Neural cell (in vitro differentiated cells): ENCODE data around the gene PARK7. TPM values are rescaled to one million over a fixed set of nuclear protein-coding genes. Genes with fewer than 3 reads are reported as not detected.

Experiments used
- H2AFZ ChIP-seq: fragments of 200-600, 300-800 bp; sonication (generic), shearing (Covaris generic); 2 replicates; pipeline ENCODE4 v1.6.0; 2014; ENCODE audit warnings: low read depth, mild to moderate bottlenecking, antibody characterized with exemption, low read length, moderate library complexity
- H3F3A ChIP-seq: fragments of 200-600 bp; shearing (Covaris generic); 2 replicates; pipeline ENCODE4 v1.6.1; 2016; ENCODE audit warnings: mild to moderate bottlenecking, moderate library complexity, mixed read lengths, antibody characterized with exemption, low read length; ENCODE audit not compliant: insufficient read depth, poor library complexity, severe bottlenecking
- H3K27ac ChIP-seq: fragments of 200-600, 300-800 bp; sonication (generic), shearing (Covaris generic); 2 replicates; pipeline ENCODE4 v1.5.1; 2014; ENCODE audit warnings: mild to moderate bottlenecking, low read length, moderate library complexity
- H3K27me3 ChIP-seq: fragments of 300-800, 200-600 bp; sonication (generic), shearing (Covaris generic); 2 replicates; pipeline ENCODE4 v1.6.0; 2014; ENCODE audit warnings: mild to moderate bottlenecking, low read depth, low read length, moderate library complexity; ENCODE audit not compliant: insufficient read depth
- H3K36me3 ChIP-seq: fragments of 300-800, 200-600 bp; sonication (generic), shearing (Covaris generic); 2 replicates; pipeline ENCODE4 v1.5.1; 2014; ENCODE audit warnings: mild to moderate bottlenecking, antibody characterized with exemption, low read length, moderate library complexity; ENCODE audit not compliant: insufficient read depth
- H3K4me2 ChIP-seq: fragments of 300-800, 200-600 bp; sonication (generic), shearing (Covaris generic); 2 replicates; pipeline ENCODE4 v1.6.0; 2014; ENCODE audit warnings: mild to moderate bottlenecking, low read length
- H3K4me3 ChIP-seq: fragments of 300-800, 200-600 bp; sonication (generic), shearing (Covaris generic); 2 replicates; pipeline ENCODE4 v1.5.1; 2014; ENCODE audit warnings: mild to moderate bottlenecking, low read length, moderate library complexity
- H3K79me2 ChIP-seq: fragments of 200-600 bp; shearing (Covaris generic); replicated peaks from 2 replicates; pipeline ENCODE4 v1.6.0; 2014; ENCODE audit warnings: mild to moderate bottlenecking, low read length, moderate library complexity; ENCODE audit not compliant: insufficient read depth
- H3K9ac ChIP-seq: fragments of 300-800, 200-600 bp; sonication (generic), shearing (Covaris generic); 2 replicates; pipeline ENCODE4 v1.6.1; 2016; ENCODE audit warnings: mild to moderate bottlenecking, low read length, mixed read lengths
- H3K9me2 ChIP-seq: fragments of 200-600 bp; shearing (Covaris generic); 2 replicates; pipeline ENCODE4 v1.6.1; 2016; ENCODE audit warnings: mild to moderate bottlenecking, low read length, mixed read lengths; ENCODE audit not compliant: insufficient read depth
- H3K9me3 ChIP-seq: fragments of 200-600, 300-800 bp; sonication (generic), shearing (Covaris generic); 2 replicates; pipeline ENCODE4 v1.6.1; 2016; ENCODE audit warnings: mild to moderate bottlenecking, mixed run types, low read length, moderate library complexity, mixed read lengths
- H4K20me1 ChIP-seq: fragments of 200-600 bp; shearing (Covaris generic); 2 replicates; pipeline ENCODE4 v1.6.1; 2016; ENCODE audit warnings: mild to moderate bottlenecking, mixed run types; ENCODE audit not compliant: insufficient read depth
- EP300 ChIP-seq: fragments of 450-650 bp; conservative IDR thresholded peaks from 2 replicates; pipeline ENCODE4 v1.6.1; 2014; ENCODE audit warnings: antibody characterized with exemption, mild to moderate bottlenecking, moderate library complexity; ENCODE audit not compliant: poor library complexity, severe bottlenecking
- EZH2 ChIP-seq: fragments of 200-600, 300-800 bp; shearing (Covaris generic), sonication (generic); IDR thresholded peaks from 2 replicates; pipeline ENCODE4 v1.6.1; 2014; ENCODE audit warnings: antibody characterized with exemption, low read length, borderline replicate concordance, mild to moderate bottlenecking; ENCODE audit not compliant: insufficient read depth, poor library complexity, severe bottlenecking
- MXI1 ChIP-seq: fragments of 450-650 bp; conservative IDR thresholded peaks from 2 replicates; pipeline ENCODE4 v1.6.1; 2014; ENCODE audit warnings: antibody characterized with exemption, mild to moderate bottlenecking; ENCODE audit not compliant: poor library complexity, severe bottlenecking
- POLR2AphosphoS5 ChIP-seq: IDR thresholded peaks from 2 replicates; pipeline ENCODE4 v1.6.1; 2012
- RAD21 ChIP-seq: fragments of 450-650 bp; conservative IDR thresholded peaks from 2 replicates; pipeline ENCODE4 v1.6.1; 2014; ENCODE audit warnings: antibody characterized with exemption, mild to moderate bottlenecking, moderate library complexity
- SMC3 ChIP-seq: fragments of 450-650 bp; conservative IDR thresholded peaks from 2 replicates; pipeline ENCODE4 v1.6.1; 2014; ENCODE audit warnings: antibody characterized with exemption, mild to moderate bottlenecking, moderate library complexity; ENCODE audit not compliant: poor library complexity
- TAF1 ChIP-seq: IDR thresholded peaks from 2 replicates; pipeline ENCODE4 v1.6.1; 2012; ENCODE audit warnings: low read depth
- polyA plus RNA-seq: library from polyadenylated mRNA; depleted of rRNA; stranded (reverse); fragments of >200 nt; gene quantifications from 2 replicates; pipeline ENCODE4 v1.2.3, GENCODE V29; 2014
- TF ChIP-seq, protein P1 (sequence below): fragments of 450-650 bp; IDR thresholded peaks from 2 replicates; pipeline ENCODE4 v1.5.1; 2014; ENCODE audit warnings: antibody characterized with exemption, mild to moderate bottlenecking, moderate library complexity; ENCODE audit not compliant: poor library complexity, severe bottlenecking
- TF ChIP-seq, protein P2 (sequence below): IDR thresholded peaks from 2 replicates; pipeline ENCODE4 v1.6.1; 2012; ENCODE audit warnings: borderline replicate concordance

Gene PARK7
- polyA plus RNA-seq, 1 donor from 2014 or later = 378 TPM

DNA sequence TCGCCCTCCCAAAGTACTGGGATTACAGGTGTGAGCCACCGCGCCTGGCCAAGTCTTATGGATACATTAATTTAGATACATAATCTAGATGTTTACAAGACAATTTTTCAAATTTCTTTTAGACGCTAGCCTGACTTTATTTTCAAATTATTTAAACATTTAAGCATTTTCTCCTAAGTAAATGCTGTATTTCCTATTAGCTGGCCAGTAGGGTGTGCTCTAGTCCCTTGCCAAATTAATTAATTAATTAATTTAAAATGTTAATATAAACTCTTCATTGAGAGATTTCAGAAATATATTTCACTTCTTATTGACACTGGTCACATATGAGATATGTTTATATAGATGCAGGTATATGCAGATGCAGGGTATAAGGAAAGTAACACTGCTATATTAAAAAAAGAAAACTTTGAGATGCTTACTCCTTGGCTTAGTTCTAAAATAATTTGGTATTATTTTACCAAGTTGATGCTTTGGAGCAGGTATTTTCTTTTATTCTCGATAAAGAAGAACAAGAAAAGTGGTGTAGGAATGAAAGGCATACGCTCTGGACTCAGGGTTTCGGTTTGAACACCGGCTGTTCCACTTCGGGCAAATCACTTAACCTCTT, 69.8 kb downstream of the PARK7 start:
- no peaks in the 10 kb centered on the region for H3K27me3 ChIP-seq
- H3K9me3 ChIP-seq = no peaks in the 10 kb centered on the region
- H3K27ac ChIP-seq = no peak overlapping the region
- H3F3A ChIP-seq = no peaks in the 10 kb centered on the region
- H3K79me2 ChIP-seq = no peaks in the 10 kb centered on the region
- no peaks in the 10 kb centered on the region for H3K36me3 ChIP-seq
- H4K20me1 ChIP-seq = no peaks in the 10 kb centered on the region
- H3K9me2 ChIP-seq = no peaks in the 10 kb centered on the region
- TF ChIP-seq, protein P1, sequence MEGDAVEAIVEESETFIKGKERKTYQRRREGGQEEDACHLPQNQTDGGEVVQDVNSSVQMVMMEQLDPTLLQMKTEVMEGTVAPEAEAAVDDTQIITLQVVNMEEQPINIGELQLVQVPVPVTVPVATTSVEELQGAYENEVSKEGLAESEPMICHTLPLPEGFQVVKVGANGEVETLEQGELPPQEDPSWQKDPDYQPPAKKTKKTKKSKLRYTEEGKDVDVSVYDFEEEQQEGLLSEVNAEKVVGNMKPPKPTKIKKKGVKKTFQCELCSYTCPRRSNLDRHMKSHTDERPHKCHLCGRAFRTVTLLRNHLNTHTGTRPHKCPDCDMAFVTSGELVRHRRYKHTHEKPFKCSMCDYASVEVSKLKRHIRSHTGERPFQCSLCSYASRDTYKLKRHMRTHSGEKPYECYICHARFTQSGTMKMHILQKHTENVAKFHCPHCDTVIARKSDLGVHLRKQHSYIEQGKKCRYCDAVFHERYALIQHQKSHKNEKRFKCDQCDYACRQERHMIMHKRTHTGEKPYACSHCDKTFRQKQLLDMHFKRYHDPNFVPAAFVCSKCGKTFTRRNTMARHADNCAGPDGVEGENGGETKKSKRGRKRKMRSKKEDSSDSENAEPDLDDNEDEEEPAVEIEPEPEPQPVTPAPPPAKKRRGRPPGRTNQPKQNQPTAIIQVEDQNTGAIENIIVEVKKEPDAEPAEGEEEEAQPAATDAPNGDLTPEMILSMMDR = peak; percentile 50
- TF ChIP-seq EP300 (no peak), SMC3 (no peak)
- no peak overlapping the region for H3K4me2 ChIP-seq
- no peak overlapping the region for H2AFZ ChIP-seq
- H3K9ac ChIP-seq = no peak overlapping the region
- H3K4me3 ChIP-seq = no peak overlapping the region

DNA sequence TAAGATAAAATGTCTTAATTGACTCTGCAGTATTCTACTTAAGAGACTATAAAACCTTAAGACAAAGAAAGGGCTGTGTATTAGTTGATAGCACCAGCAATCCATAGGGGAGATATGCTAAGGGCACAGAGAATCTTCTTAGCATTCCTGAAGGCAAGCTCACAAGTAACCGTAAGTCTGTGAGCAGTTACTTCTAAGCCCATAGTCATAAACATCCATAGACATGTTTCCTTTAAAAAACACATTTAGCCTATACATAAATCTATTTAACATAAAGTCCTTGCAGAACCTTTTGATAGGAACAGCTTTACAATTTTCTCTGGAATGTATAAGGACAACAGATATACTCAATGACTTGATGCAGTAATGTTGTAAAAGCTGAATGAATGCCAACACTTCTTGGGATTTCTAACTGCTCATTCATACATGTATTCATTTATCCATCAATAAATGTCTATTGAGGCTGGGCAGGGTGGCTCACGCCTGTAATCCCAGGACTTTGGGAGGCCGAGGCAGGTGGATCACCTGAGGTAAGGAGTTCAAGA, 70.9 kb downstream of the PARK7 start:
- H3K9me2 ChIP-seq = no peaks in the 10 kb centered on the region
- H3K9ac ChIP-seq = no peak overlapping the region
- no peaks in the 10 kb centered on the region for H3K79me2 ChIP-seq
- no peak overlapping the region for H3K27ac ChIP-seq
- H4K20me1 ChIP-seq = no peaks in the 10 kb centered on the region
- no peaks in the 10 kb centered on the region for H3K9me3 ChIP-seq
- no peak overlapping the region for H3K4me3 ChIP-seq
- no peaks in the 10 kb centered on the region for H3F3A ChIP-seq
- no peak overlapping the region for H2AFZ ChIP-seq
- TF ChIP-seq RAD21 (no peak), TAF1 (no peak), POLR2AphosphoS5 (no peak), SMC3 (no peak), MXI1 (no peak), EP300 (no peak), EZH2 (no peak)
- TF ChIP-seq, protein P1 = no peak
- TF ChIP-seq, protein P2, sequence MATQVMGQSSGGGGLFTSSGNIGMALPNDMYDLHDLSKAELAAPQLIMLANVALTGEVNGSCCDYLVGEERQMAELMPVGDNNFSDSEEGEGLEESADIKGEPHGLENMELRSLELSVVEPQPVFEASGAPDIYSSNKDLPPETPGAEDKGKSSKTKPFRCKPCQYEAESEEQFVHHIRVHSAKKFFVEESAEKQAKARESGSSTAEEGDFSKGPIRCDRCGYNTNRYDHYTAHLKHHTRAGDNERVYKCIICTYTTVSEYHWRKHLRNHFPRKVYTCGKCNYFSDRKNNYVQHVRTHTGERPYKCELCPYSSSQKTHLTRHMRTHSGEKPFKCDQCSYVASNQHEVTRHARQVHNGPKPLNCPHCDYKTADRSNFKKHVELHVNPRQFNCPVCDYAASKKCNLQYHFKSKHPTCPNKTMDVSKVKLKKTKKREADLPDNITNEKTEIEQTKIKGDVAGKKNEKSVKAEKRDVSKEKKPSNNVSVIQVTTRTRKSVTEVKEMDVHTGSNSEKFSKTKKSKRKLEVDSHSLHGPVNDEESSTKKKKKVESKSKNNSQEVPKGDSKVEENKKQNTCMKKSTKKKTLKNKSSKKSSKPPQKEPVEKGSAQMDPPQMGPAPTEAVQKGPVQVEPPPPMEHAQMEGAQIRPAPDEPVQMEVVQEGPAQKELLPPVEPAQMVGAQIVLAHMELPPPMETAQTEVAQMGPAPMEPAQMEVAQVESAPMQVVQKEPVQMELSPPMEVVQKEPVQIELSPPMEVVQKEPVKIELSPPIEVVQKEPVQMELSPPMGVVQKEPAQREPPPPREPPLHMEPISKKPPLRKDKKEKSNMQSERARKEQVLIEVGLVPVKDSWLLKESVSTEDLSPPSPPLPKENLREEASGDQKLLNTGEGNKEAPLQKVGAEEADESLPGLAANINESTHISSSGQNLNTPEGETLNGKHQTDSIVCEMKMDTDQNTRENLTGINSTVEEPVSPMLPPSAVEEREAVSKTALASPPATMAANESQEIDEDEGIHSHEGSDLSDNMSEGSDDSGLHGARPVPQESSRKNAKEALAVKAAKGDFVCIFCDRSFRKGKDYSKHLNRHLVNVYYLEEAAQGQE = no peak
- no peaks in the 10 kb centered on the region for H3K27me3 ChIP-seq
- no peaks in the 10 kb centered on the region for H3K36me3 ChIP-seq
- no peak overlapping the region for H3K4me2 ChIP-seq
